GM12878 (cell line): Measurements from ENCODE around the gene CRKL. TPM values are rescaled to one million over a fixed set of nuclear protein-coding genes. Genes with fewer than 3 reads are reported as not detected.

Experiments
- ATAC-seq: fragments of 200-7000 bp; cut with Tn5 transposase; 3 replicates; pipeline ENCODE4 v1.9.1; 2020; ENCODE audit warnings: mild to moderate bottlenecking, moderate library complexity
- BruUV-seq: library from RNA; stranded (reverse); fragments of 400-500 nt; replicated peaks from 2 replicates; lab custom pipeline; 2021; lab: Mats Ljungman, UMichigan
- CTCF ChIA-PET: fragments of 300-600 bp; sonication (Branson Sonifier 250); formaldehyde crosslinking; extraction: SDS; loops from one replicate; lab custom pipeline; 2021; ENCODE audit warnings: inconsistent platforms; lab: Yijun Ruan, JAX
- POLR2A ChIA-PET: fragments of 350-600 bp; formaldehyde crosslinking; extraction: SDS; loops from one replicate; lab custom pipeline; 2021; ENCODE audit warnings: inconsistent platforms; lab: Charles Lee
- RAD21 ChIA-PET: fragments of 300-600 bp; sonication (Branson Sonifier 250); formaldehyde crosslinking; loops from one replicate; lab custom pipeline; 2023; ENCODE audit warnings: antibody characterized with exemption; ENCODE audit not compliant: unreplicated experiment; lab: Charles Lee
- SMC1A ChIA-PET: fragments of 300-600 bp; sonication (Branson Sonifier 250); formaldehyde crosslinking; loops from one replicate; lab custom pipeline; 2023; ENCODE audit not compliant: unreplicated experiment, uncharacterized antibody; lab: Charles Lee
- DNase-seq: peaks from one replicate; pipeline ENCODE4 v3.0.0-alpha.2; 2011; ENCODE audit warnings: low read depth, low spot score
- FAIRE-seq: peaks from 3 replicates; lab custom pipeline; 2011; peaks lifted over from hg19 to GRCh38; lab: Jason Lieb, UNC
- H2AFZ ChIP-seq: 2 replicates; pipeline ENCODE4 v1.6.0; 2011; ENCODE audit warnings: low read depth, low read length, control low read depth; ENCODE audit not compliant: control insufficient read depth
- H3K27ac ChIP-seq: 2 replicates; pipeline ENCODE4 v1.5.1; 2011; ENCODE audit warnings: control low read depth; ENCODE audit not compliant: control insufficient read depth, insufficient read depth
- H3K27me3 ChIP-seq, 2 experiments: replicated peaks in 1 of 2; 2 replicates each; pipeline versions ENCODE4 v1.6.0 to v1.6.1; 2011; ENCODE audit warnings: low read length in 1 of 2; ENCODE audit not compliant: control insufficient read depth in 2 of 2, insufficient read depth in 2 of 2
- H3K36me3 ChIP-seq, 2 experiments: 2 replicates each; pipeline ENCODE4 v1.5.1; 2011; ENCODE audit warnings: low read length in 1 of 2; ENCODE audit not compliant: control insufficient read depth in 2 of 2, insufficient read depth in 2 of 2
- H3K4me1 ChIP-seq: 2 replicates; pipeline ENCODE4 v1.6.1; 2011; ENCODE audit warnings: mild to moderate bottlenecking, low read length, moderate library complexity, mixed read lengths; ENCODE audit not compliant: control insufficient read depth, insufficient read depth
- H3K4me2 ChIP-seq: 2 replicates; pipeline ENCODE4 v1.6.0; 2011; ENCODE audit warnings: control low read depth; ENCODE audit not compliant: control insufficient read depth, insufficient read depth
- H3K4me3 ChIP-seq: fragments of 200-600 bp; sonication (generic); 2 replicates; pipeline ENCODE4 v1.5.1; 2016
- H3K79me2 ChIP-seq: 2 replicates; pipeline ENCODE4 v1.6.0; 2011; ENCODE audit warnings: low read length; ENCODE audit not compliant: control insufficient read depth, insufficient read depth
- H3K9ac ChIP-seq: 2 replicates; pipeline ENCODE4 v1.8.0; 2011; ENCODE audit warnings: low read length, control low read depth, mixed read lengths; ENCODE audit not compliant: control insufficient read depth, insufficient read depth
- H3K9me3 ChIP-seq: replicated peaks from 3 replicates; pipeline ENCODE4 v1.5.1; 2011; ENCODE audit warnings: mild to moderate bottlenecking, low read length; ENCODE audit not compliant: control insufficient read depth, insufficient read depth
- H4K20me1 ChIP-seq: 2 replicates; pipeline ENCODE4 v1.6.0; 2011; ENCODE audit not compliant: control insufficient read depth, insufficient read depth
- CBFB ChIP-seq: IDR thresholded peaks from 2 replicates; pipeline ENCODE4 v1.6.1; 2016; ENCODE audit warnings: antibody characterized with exemption, low read depth
- CHD2 ChIP-seq: IDR thresholded peaks from 2 replicates; pipeline ENCODE4 v1.6.1; 2011; ENCODE audit warnings: low read depth, low read length, improper control_type of control experiment, borderline replicate concordance
- IRF4 ChIP-seq: IDR thresholded peaks from 2 replicates; pipeline ENCODE4 v1.6.1; 2011; ENCODE audit warnings: low read depth, low read length
- MYB ChIP-seq: fragments of 150-350 bp; IDR thresholded peaks from 2 replicates; pipeline ENCODE4 v1.6.1; 2014; ENCODE audit warnings: mild to moderate bottlenecking, low read depth, low read length, borderline replicate concordance
- RAD21 ChIP-seq: IDR thresholded peaks from 2 replicates; pipeline ENCODE4 v1.6.1; 2011; ENCODE audit warnings: mild to moderate bottlenecking, low read depth, low read length, moderate library complexity; ENCODE audit not compliant: insufficient read depth
- SIX5 ChIP-seq: IDR thresholded peaks from 2 replicates; pipeline ENCODE4 v1.6.1; 2011; ENCODE audit warnings: mild to moderate bottlenecking, low read depth, low read length, moderate library complexity; ENCODE audit not compliant: severe bottlenecking
- SMC3 ChIP-seq: IDR thresholded peaks from 2 replicates; pipeline ENCODE4 v1.6.1; 2011; ENCODE audit warnings: low read length, improper control_type of control experiment, borderline replicate concordance
- SP1 ChIP-seq: IDR thresholded peaks from one replicate; pipeline ENCODE4 v1.6.1; 2011; ENCODE audit warnings: low read depth, low read length
- SPI1 ChIP-seq: IDR thresholded peaks from 2 replicates; pipeline ENCODE4 v1.6.1; 2011; ENCODE audit warnings: low read depth, mild to moderate bottlenecking, low read length, moderate library complexity, borderline replicate concordance; ENCODE audit not compliant: insufficient read depth
- SRF ChIP-seq, 2 experiments: IDR thresholded peaks; 2 replicates each; pipeline ENCODE4 v1.6.1; 2011; ENCODE audit warnings: low read depth in 2 of 2, low read length in 2 of 2, mild to moderate bottlenecking in 1 of 2, moderate library complexity in 1 of 2
- SUZ12 ChIP-seq: fragments of 200-600 bp; sonication (generic); IDR thresholded peaks from one replicate; pipeline ENCODE4 v1.6.1; 2018; ENCODE audit warnings: antibody characterized with exemption, mild to moderate bottlenecking; ENCODE audit not compliant: unreplicated experiment
- ZNF274 ChIP-seq: IDR thresholded peaks from one replicate; pipeline ENCODE4 v1.8.0; 2011; ENCODE audit not compliant: insufficient read length, insufficient read depth
- ZSCAN29 ChIP-seq: fragments of 450-650 bp; IDR thresholded peaks from 2 replicates; pipeline ENCODE4 v1.6.1; 2017; ENCODE audit warnings: mild to moderate bottlenecking, moderate library complexity
- WGBS: methylation state at CpG from one replicate; pipeline ENCODE4 v1.1.6; 2016; ENCODE audit warnings: low lambda C conversion rate; ENCODE audit not compliant: insufficient replicate concordance, insufficient coverage; ENCODE audit errors: missing lambda C conversion rate; 5-methylcytosine and 5-hydroxymethylcytosine counted together
- in situ Hi-C: fragments of 300-500 bp; cut with MboI; formaldehyde crosslinking; loops from 9 replicates; pipeline ENCODE4 v1.14.3; 2018; ENCODE audit warnings: mixed read lengths
- intact Hi-C: fragments of 100-400 bp; cut with micrococcal nuclease; formaldehyde crosslinking; loops from one replicate; pipeline ENCODE4 v1.14.2; 2022; ENCODE audit not compliant: unreplicated experiment
- polyA plus RNA-seq, 11 experiments: library from polyadenylated mRNA; depleted of rRNA in 4 of 11; unstranded in 6 of 11; stranded (reverse) in 5 of 11; fragments of >200 nt; fragmentation: Nextera tagmentation in 4 of 11; fragmentation: Illumina TruSeq in 1 of 11; extraction: Ambion mirVana in 4 of 11; extraction: Trizol in 1 of 11; gene quantifications; 1 replicate in 1 of 11; 2 replicates in 10 of 11; pipeline versions ENCODE4 v1.2.1 to v1.2.3, GENCODE V29; 2011 to 2016; ENCODE audit warnings: inconsistent platforms in 2 of 11, missing spikeins in 2 of 11, low read depth in 1 of 11
- total RNA-seq, 4 experiments: library from RNA; depleted of rRNA in 3 of 4; stranded (reverse); fragments of >200 nt in 3 of 4; fragmentation: Illumina TruSeq in 1 of 4; extraction: Trizol in 1 of 4; gene quantifications; 2 replicates each; pipeline versions ENCODE4 v1.2.1 to v1.2.3, GENCODE V29; 2013 to 2021
- TF ChIP-seq, protein P1 (sequence below): IDR thresholded peaks from 2 replicates; pipeline ENCODE4 v1.6.1; 2011; ENCODE audit warnings: low read depth, mild to moderate bottlenecking, low read length, moderate library complexity, borderline replicate concordance; ENCODE audit errors: extremely low read depth
- TF ChIP-seq, protein P2 (sequence below): fragments of 450-650 bp; IDR thresholded peaks from 2 replicates; pipeline ENCODE4 v1.6.1; 2016; ENCODE audit warnings: mild to moderate bottlenecking
- TF ChIP-seq, protein P3 (sequence below): IDR thresholded peaks from 2 replicates; pipeline ENCODE4 v1.6.1; 2012; ENCODE audit warnings: improper control_type of control experiment, low read depth, low read length; ENCODE audit not compliant: insufficient replicate concordance

The CRKL gene
- total and polyA plus RNA-seq, 10 of the 15 experiments (the other 5 are each of a cell fraction or from before 2014, with no cell fraction given) = 12.6 to 61.2 (median 32.7) TPM

DNA sequence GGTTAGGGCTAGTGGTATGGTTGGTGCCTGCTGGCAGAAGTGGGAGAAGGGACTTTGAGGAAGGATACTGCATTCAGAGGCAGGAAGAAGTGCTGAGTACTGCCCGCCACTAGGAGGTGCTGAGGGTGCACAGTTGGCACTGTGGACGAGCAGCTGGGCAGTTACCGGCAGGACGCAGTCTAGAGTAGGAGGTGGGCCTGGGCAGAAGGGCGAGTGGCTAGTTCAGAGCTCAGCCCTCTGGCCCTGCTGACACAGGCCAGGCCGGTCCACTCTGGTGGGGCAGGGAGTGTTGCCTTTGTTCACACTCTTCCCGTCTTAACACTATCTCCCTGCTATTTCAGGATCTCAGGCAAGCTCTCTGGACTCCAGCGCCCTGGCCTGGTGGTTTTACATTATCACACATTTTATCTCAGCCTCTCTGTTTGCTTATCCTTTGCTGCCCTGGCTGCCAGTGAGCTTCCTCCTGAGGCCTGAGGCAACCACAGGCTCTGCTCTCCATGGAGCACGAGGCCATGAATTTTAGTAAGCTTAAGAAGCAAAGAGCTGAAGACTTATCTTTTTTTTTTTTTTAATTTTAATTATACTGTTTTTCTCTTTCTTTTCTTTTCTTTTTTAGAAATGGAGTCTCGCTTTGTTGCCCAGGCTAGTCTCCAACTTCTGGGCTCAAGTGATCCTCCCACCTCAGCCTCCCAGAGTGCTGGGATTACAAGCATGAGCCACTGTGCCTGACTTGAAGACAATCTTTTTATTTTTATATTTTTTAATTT is 31.5 kb upstream of the CRKL start:
- no TSS peak for BruUV-seq
- ATAC-seq (peak; percentile 99), DNase-seq (no peak), FAIRE-seq (no peak)
- POLR2A ChIA-PET = interaction anchor here (0.6 kb wide), 1 partner anchor 96 kb away, joined by 3 read pairs; the partner anchor contains the start of gene LZTR1
- Histone ChIP-seq H3K9ac (no peak overlapping the region), H3K9me3 (no peaks in the 10 kb centered on the region), H3K36me3 (peaks cover 8 to 10% of the 10 kb centered on the region in 2 experiments), H2AFZ (no peak overlapping the region), H3K27me3 (no peaks in the 10 kb centered on the region), H3K4me2 (no peak overlapping the region), H3K4me3 (no peak overlapping the region), H4K20me1 (no peaks in the 10 kb centered on the region), H3K4me1 (no peaks in the 10 kb centered on the region), H3K79me2 (no peaks in the 10 kb centered on the region), H3K27ac (no peak overlapping the region)
- intact Hi-C loops = no loop called here
- in situ Hi-C loops = no loop called here
- SMC1A ChIA-PET = interaction anchor here (1.2 to 1.8 kb wide), 5 partner anchors 35 to 135 kb away, joined by 3 to 9 read pairs (median 5); no protein-coding TSS in a partner anchor
- RAD21 ChIA-PET = interaction anchor here (0.6 to 1.7 kb wide), 6 partner anchors 8 to 166 kb away, joined by 3 to 6 read pairs (median 3); partner anchors contain the start of gene LZTR1
- WGBS = 55% methylated on average over 10 of the region's 10 CpGs
- CTCF ChIA-PET = interaction anchor here (0.7 to 1.7 kb wide), 16 partner anchors 8 to 760 kb away, joined by 3 to 9 read pairs (median 4); partner anchors contain the start of gene THAP7
- no peak for TF ChIP-seq SIX5
- no peak for TF ChIP-seq ZSCAN29
- peak; percentile 77 for TF ChIP-seq RAD21
- TF ChIP-seq SP1 = no peak
- TF ChIP-seq, protein P1, sequence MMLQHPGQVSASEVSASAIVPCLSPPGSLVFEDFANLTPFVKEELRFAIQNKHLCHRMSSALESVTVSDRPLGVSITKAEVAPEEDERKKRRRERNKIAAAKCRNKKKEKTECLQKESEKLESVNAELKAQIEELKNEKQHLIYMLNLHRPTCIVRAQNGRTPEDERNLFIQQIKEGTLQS = no peak
- TF ChIP-seq CBFB = no peak
- peak; percentile 60; the same call in 1 of the 2 replicates for TF ChIP-seq SMC3
- TF ChIP-seq IRF4 = no peak
- TF ChIP-seq, protein P2, sequence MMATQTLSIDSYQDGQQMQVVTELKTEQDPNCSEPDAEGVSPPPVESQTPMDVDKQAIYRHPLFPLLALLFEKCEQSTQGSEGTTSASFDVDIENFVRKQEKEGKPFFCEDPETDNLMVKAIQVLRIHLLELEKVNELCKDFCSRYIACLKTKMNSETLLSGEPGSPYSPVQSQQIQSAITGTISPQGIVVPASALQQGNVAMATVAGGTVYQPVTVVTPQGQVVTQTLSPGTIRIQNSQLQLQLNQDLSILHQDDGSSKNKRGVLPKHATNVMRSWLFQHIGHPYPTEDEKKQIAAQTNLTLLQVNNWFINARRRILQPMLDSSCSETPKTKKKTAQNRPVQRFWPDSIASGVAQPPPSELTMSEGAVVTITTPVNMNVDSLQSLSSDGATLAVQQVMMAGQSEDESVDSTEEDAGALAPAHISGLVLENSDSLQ = no peak
- TF ChIP-seq SPI1 = no peak
- no peak for TF ChIP-seq MYB
- TF ChIP-seq SUZ12 = no peak
- no peak for TF ChIP-seq SRF (IDR thresholded peaks at IDR 0.05; ENCODE audit: low read depth in 2 of 2, low read length in 2 of 2)
- TF ChIP-seq ZNF274 = no peak
- TF ChIP-seq, protein P3, sequence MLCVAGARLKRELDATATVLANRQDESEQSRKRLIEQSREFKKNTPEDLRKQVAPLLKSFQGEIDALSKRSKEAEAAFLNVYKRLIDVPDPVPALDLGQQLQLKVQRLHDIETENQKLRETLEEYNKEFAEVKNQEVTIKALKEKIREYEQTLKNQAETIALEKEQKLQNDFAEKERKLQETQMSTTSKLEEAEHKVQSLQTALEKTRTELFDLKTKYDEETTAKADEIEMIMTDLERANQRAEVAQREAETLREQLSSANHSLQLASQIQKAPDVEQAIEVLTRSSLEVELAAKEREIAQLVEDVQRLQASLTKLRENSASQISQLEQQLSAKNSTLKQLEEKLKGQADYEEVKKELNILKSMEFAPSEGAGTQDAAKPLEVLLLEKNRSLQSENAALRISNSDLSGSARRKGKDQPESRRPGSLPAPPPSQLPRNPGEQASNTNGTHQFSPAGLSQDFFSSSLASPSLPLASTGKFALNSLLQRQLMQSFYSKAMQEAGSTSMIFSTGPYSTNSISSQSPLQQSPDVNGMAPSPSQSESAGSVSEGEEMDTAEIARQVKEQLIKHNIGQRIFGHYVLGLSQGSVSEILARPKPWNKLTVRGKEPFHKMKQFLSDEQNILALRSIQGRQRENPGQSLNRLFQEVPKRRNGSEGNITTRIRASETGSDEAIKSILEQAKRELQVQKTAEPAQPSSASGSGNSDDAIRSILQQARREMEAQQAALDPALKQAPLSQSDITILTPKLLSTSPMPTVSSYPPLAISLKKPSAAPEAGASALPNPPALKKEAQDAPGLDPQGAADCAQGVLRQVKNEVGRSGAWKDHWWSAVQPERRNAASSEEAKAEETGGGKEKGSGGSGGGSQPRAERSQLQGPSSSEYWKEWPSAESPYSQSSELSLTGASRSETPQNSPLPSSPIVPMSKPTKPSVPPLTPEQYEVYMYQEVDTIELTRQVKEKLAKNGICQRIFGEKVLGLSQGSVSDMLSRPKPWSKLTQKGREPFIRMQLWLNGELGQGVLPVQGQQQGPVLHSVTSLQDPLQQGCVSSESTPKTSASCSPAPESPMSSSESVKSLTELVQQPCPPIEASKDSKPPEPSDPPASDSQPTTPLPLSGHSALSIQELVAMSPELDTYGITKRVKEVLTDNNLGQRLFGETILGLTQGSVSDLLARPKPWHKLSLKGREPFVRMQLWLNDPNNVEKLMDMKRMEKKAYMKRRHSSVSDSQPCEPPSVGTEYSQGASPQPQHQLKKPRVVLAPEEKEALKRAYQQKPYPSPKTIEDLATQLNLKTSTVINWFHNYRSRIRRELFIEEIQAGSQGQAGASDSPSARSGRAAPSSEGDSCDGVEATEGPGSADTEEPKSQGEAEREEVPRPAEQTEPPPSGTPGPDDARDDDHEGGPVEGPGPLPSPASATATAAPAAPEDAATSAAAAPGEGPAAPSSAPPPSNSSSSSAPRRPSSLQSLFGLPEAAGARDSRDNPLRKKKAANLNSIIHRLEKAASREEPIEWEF = no peak
- 0 out of 2 replicates have a peak, but pooled peaks have one; percentile 20 for TF ChIP-seq CHD2
